GM10248 (cell line): Measurements from ENCODE around the gene TRHDE.

ENCODE experiments used
- CTCF ChIA-PET: fragments of 300-600 bp; sonication (Branson Sonifier 250); formaldehyde crosslinking; extraction: SDS; loops from one replicate; lab custom pipeline; 2021; ENCODE audit warnings: antibody characterized with exemption; lab: Yijun Ruan, JAX
- POLR2A ChIA-PET: fragments of 350-650 bp; sonication (Branson Sonifier 250); formaldehyde crosslinking; extraction: SDS; loops from one replicate; lab custom pipeline; 2020; ENCODE audit warnings: antibody characterized with exemption; lab: Yijun Ruan, JAX
- DNase-seq: peaks from one replicate; pipeline ENCODE4 v3.0.0; 2012; ENCODE audit errors: extremely low spot score
- CTCF ChIP-seq: IDR thresholded peaks from 2 replicates; pipeline ENCODE4 v1.5.1; 2012; ENCODE audit warnings: mild to moderate bottlenecking, low read depth; ENCODE audit errors: extremely low read depth, missing control alignments, control extremely low read depth

The TRHDE gene

GRCh38 chr12:72276181-72276805 is 4.1 kb downstream of the TRHDE start:
- ChIA-PET CTCF (interaction anchor here (3.0 kb wide), 1 partner anchor 12 kb away, joined by 9 read pairs; no protein-coding TSS in a partner anchor), POLR2A (no interaction called here)
- DNase-seq: no peak
- no peak for TF ChIP-seq CTCF

DNA sequence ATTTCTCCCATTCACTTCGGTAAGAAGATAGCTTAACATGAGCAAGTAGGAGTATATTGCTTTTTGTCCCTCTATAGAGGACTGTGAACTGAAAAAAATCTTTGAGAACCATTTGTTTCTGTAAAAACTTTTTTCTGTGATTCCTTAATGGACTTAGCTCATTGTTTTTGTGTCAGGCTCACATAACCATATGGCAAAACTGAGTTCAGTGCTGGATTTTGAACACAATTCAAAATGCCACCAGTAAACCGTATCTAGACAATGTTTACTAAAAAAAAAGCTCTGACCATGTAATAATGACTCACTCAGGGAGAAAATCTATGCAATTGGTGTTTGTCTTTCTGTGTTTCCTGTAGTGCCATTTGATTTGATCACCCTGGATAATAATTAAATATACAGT is 5.2 kb downstream of the TRHDE start:
- POLR2A ChIA-PET: no interaction called here
- no peak for DNase-seq
- no peak for TF ChIP-seq CTCF
- CTCF ChIA-PET: no interaction called here

DNA sequence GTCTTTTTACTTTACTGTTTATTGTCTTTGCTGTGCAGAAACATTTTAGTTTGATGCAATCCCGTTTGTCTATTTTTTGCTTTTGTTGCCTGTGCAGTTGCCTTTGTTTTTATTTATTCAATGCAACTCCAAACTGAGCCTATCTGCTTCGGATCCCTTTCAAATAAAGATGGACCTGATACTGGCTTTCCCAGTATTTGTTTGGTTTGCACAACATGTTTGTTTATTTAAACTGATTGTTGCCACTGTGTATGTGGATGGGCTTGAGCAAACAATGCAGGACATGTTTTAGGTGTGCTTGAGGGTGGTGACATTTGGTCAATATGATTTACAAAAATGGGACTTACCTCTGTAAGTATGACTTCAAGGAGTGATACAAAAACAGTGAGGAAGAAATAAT is 6.7 kb downstream of the TRHDE start:
- no peak for DNase-seq
- TF ChIP-seq CTCF: no peak
- ChIA-PET POLR2A (no interaction called here), CTCF (no interaction called here)

GRCh38 chr12:72281126-72281525 is 9.0 kb downstream of the TRHDE start:
- DNase-seq: no peak
- ChIA-PET CTCF (no interaction called here), POLR2A (no interaction called here)
- no peak for TF ChIP-seq CTCF

- ChIA-PET CTCF (interaction anchor here (0.8 to 1.4 kb wide), 2 partner anchors 9 to 12 kb away, joined by 3 read pairs; no protein-coding TSS in a partner anchor), POLR2A (no interaction called here)
- TF ChIP-seq CTCF: no peak
- DNase-seq: no peak
Measured at GRCh38 chr12:72282721-72283120, 10.6 kb downstream of the TRHDE start.

GRCh38 chr12:72285861-72286260 is 13.7 kb downstream of the TRHDE start:
- CTCF ChIA-PET: interaction anchor here (1.4 to 1.5 kb wide), 2 partner anchors 12 kb away, joined by 3 read pairs; no protein-coding TSS in a partner anchor
- POLR2A ChIA-PET: no interaction called here
- no peak for TF ChIP-seq CTCF
- DNase-seq: no peak
